HL-60/S4 treated with retinoic acid at 250 ng/mL for 4 days and 3 days (cell line): ENCODE results near the gene CNGB1.

Source experiments
- in situ Hi-C: fragments of 300-500 bp; cut with MboI; formaldehyde crosslinking; loops from 2 replicates; pipeline ENCODE4 v1.7.0; 2022; ENCODE audit warnings: low sequenced_read_pairs

CNGB1 gene

GRCh38 chr16:57970970-57971369 is at the start of gene CNGB1:
CNGB1 (minus strand) TSS chr16:57971128; CDS start chr16:57967286, 3,842 bp downstream.
- in situ Hi-C loops: no loop called here

GRCh38 chr16:58019866-58020538 is 49.1 kb upstream of the CNGB1 start:
- in situ Hi-C loops: no loop called here

- in situ Hi-C loops: no loop called here
These were observed 47.9 kb upstream of the CNGB1 start for GRCh38 chr16:58018803-58019202.

GRCh38 chr16:58016840-58017446 is 46.0 kb upstream of the CNGB1 start:
- in situ Hi-C loops: no loop called here

GRCh38 chr16:58013201-58013956 is 42.5 kb upstream of the CNGB1 start:
- in situ Hi-C loops: no loop called here

GRCh38 chr16:58012481-58012880 is 41.6 kb upstream of the CNGB1 start:
- in situ Hi-C loops: no loop called here

- in situ Hi-C loops: no loop called here
These were observed 40.7 kb upstream of the CNGB1 start for GRCh38 chr16:58011652-58012051.

GRCh38 chr16:58010886-58011285 is 40.0 kb upstream of the CNGB1 start:
- in situ Hi-C loops: no loop called here

GRCh38 chr16:58009856-58010416 is 39.0 kb upstream of the CNGB1 start:
- in situ Hi-C loops: loop anchor here (10.0 kb wide), 1 partner anchor 115 kb away; no protein-coding TSS in a partner anchor

GRCh38 chr16:58004736-58005135 is 33.8 kb upstream of the CNGB1 start:
- in situ Hi-C loops: loop anchor here (10.0 kb wide), 1 partner anchor 110 kb away; no protein-coding TSS in a partner anchor

- in situ Hi-C loops: loop anchor here (10.0 kb wide), 1 partner anchor 108 kb away; no protein-coding TSS in a partner anchor
These were observed 32.0 kb upstream of the CNGB1 start for GRCh38 chr16:58002936-58003335.

- in situ Hi-C loops: loop anchor here (10.0 kb wide), 1 partner anchor 108 kb away; no protein-coding TSS in a partner anchor
These were observed 31.5 kb upstream of the CNGB1 start for GRCh38 chr16:58002416-58002800.

GRCh38 chr16:58001781-58002415 is 31.0 kb upstream of the CNGB1 start:
- in situ Hi-C loops: loop anchor here (10.0 kb wide), 1 partner anchor 107 kb away; no protein-coding TSS in a partner anchor

GRCh38 chr16:58000706-58001676 is 30.1 kb upstream of the CNGB1 start, which contains the start of gene USB1:
USB1 (plus strand) TSS chr16:58001407; CDS start chr16:58001484, 77 bp downstream.
- in situ Hi-C loops: loop anchor here (10.0 kb wide), 1 partner anchor 106 kb away; no protein-coding TSS in a partner anchor

GRCh38 chr16:57999971-58000705 is 29.2 kb upstream of the CNGB1 start, which contains the start of gene ZNF319:
ZNF319 (minus strand) TSS chr16:58000672; CDS start chr16:57998265, 2,407 bp downstream.
- in situ Hi-C loops: loop anchor here (10.0 kb wide), 1 partner anchor 105 kb away; no protein-coding TSS in a partner anchor

GRCh38 chr16:57999366-57999970 is 28.5 kb upstream of the CNGB1 start:
- in situ Hi-C loops: no loop called here

- in situ Hi-C loops: no loop called here
These were observed 28.1 kb upstream of the CNGB1 start for GRCh38 chr16:57998992-57999365.

GRCh38 chr16:57998486-57998885 is 27.6 kb upstream of the CNGB1 start:
- in situ Hi-C loops: no loop called here
